GM12874 (cell line): ENCODE measurements around the gene XKR7.

Source experiments
- CTCF ChIP-seq: IDR thresholded peaks from 2 replicates; pipeline ENCODE4 v1.5.1; 2011; ENCODE audit warnings: low read depth, mild to moderate bottlenecking, control low read depth, low read length, moderate library complexity; ENCODE audit not compliant: insufficient read depth

The XKR7 gene

GRCh38 chr20:32003325-32003724 lies 35.4 kb downstream of the XKR7 start:
- no peak for TF ChIP-seq CTCF

- no peak for TF ChIP-seq CTCF
Observed at GRCh38 chr20:32004963-32005362, 37.0 kb downstream of the XKR7 start.

- no peak for TF ChIP-seq CTCF
Observed at GRCh38 chr20:32006053-32006452, 38.1 kb downstream of the XKR7 start.

- TF ChIP-seq CTCF = no peak
Observed at GRCh38 chr20:32006841-32007786, 39.2 kb downstream of the XKR7 start.

GRCh38 chr20:32007787-32008616 lies 40.1 kb downstream of the XKR7 start:
- TF ChIP-seq CTCF = no peak

- TF ChIP-seq CTCF = no peak
Observed at GRCh38 chr20:32009564-32009963, 41.6 kb downstream of the XKR7 start.

GRCh38 chr20:32010101-32010500 lies 42.1 kb downstream of the XKR7 start, which contains the start of gene CCM2L:
TSS of gene CCM2L (plus strand) at chr20:32010438. CDS start at chr20:32010455, 17 bp downstream.
- TF ChIP-seq CTCF = no peak
